HG02623 (cell line): ENCODE results near the gene ABHD6.
"Not testable (repeated sequence)": the region's sequence is repeated elsewhere in the genome, so short reads cannot be mapped to it uniquely, and the experiment has no call there.

ENCODE experiments used
- ATAC-seq: cut with Tn5 transposase; IDR thresholded peaks from one replicate; pipeline ENCODE4 v1.9.1; 2021; ENCODE audit warnings: moderate library complexity; ENCODE audit not compliant: unreplicated experiment

Gene ABHD6

DNA sequence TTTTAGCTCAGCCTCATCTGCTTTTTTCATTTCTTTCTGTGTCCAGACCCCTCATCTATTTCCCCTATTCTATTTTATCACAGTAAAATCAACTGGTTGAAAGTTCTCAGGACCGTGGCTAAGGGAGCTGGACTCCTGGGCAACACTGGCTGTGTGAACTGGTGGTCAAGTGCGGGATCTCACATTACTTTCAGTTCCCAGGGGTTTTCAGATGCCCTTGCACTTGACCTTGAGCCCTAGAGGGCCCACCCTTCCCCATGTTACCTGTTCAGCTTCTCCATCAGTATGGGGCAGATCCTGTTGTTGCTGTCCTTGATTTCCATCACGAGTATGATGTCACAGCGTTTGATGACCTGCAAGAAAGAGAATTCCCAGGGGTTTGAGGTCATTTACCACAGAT is 29.6 kb upstream of the ABHD6 start:
- ATAC-seq: no peak

DNA sequence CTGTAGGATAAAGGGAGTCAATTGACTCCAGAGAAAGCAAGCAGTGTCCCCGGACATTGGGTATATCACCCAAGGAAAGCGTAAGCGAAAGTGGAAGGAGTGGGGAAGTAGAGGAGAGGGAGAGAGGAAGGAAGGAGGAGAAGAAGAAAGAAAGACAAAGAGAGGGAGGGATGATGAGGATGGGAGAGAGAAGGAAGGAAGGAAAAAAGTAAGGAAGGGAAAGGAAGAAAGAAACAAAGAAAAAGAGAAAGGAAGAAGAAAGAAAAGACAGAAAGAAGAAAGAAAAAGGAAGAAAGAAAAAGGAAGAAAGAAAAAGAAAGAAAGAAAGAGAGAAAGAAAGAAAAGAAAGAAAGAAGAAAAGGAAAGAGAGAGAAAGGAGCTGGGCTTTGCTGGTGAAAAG is 27.7 kb upstream of the ABHD6 start:
- no peak for ATAC-seq

DNA sequence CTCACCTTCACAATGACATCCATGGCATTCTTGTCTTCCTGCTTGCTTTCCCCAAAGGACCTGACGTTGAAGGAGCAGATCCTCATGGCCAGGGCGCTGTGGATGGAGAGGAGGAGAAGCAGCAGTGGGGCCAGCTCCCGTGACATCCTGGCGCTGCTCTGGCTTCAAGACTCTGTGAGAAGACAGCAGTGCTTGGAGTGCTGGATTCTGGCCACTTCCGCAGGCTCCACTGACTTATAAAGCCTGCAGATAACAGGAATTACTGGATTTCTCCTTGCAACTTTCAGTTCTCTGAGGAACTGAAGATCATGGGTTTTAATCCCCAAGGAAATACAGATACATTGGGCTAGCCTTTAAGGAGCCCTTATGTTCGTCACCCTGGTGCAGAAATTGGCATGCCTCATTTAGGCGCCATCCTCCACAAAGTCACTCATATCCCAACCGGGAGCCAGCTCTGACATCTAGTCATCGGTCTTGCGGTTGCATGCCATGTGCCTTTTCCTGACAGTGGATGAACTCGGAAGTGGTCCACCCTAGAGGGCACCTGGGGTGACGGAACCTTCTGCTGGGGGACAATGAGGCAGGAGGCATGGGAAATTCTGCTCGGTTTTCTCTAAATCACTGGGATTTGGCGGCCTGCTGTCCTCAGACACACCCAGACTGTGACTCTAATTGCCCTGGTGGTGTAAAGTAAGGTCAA is 26.7 kb upstream of the ABHD6 start, which contains the start of gene DNASE1L3:
Gene DNASE1L3, minus strand, starts transcription at position 212 of the 700 bp plus-strand sequence. Its CDS starts 66 bp downstream, at position 146.
- no peak for ATAC-seq

DNA sequence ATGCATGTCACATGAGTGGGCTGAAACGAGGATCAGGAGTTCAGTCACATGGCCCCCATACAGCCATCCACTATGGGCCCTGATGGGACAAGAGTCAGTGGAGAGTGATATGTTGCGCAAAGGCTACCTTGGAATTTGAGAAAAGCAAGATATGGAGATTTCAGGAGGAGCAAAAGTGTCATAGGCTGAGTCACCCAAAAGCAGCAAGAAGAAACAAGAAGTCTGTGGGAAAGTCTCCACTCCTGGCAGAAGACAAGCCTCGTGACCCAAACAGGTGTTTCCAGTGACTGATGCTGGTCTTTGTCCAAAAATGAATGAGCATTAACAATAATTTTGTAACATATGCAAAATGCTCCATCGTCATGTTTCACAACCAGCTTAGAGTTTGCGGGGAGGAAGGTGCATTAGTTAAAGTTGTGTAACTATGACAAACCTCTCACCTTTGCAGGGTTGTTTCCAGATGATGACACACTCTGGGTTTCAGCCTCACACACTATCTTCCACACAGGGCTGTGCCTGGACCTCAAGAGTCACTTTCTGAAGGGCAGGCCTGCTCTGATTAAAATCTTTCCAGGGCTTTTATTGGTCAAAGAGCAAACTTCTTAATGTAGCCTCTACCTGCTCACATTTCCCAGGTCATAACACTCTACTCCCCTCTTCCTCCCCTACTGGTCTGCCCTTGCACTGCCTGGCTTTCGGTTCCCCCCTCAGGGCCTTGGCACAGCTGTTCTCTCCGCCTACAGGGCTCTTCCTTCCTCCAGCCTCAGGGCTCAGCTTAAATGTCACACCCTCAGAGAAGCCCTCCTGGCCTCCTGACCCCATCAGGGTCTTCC is 22.9 kb upstream of the ABHD6 start:
- peak; percentile 72 for ATAC-seq

DNA sequence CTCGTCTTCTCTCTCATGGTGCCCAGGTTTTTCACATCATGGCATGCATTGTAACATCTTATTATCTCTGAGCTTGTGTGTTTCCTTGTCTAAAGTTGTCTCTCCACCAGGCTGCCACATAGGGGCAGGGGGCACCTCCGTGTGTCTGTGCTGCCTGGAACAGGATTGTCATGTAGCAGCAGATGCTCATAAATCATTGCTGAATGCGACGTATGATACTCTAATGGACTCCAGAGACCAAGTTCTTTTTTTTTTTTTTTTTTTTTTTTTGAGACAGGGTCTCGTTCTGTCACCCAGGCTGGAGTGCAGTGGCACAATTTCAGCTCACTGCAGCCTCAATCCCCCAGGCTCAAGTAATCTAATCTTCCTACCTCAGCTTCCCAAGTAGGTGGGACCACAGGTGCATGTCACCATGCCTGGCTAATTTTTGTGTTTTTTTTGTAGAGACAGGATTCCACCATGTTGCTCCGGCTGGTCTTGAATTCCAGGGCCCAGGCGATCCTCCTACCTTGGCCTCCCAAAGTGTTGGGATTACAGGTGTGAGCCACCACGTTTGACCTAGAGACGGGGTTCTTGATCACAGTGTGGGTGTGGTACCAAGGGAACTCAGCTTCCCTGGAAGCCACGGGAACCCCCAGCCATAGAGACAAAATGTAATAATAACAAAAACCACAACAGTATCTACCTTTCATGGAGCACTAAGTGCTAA is 22.1 kb upstream of the ABHD6 start:
- no peak for ATAC-seq

DNA sequence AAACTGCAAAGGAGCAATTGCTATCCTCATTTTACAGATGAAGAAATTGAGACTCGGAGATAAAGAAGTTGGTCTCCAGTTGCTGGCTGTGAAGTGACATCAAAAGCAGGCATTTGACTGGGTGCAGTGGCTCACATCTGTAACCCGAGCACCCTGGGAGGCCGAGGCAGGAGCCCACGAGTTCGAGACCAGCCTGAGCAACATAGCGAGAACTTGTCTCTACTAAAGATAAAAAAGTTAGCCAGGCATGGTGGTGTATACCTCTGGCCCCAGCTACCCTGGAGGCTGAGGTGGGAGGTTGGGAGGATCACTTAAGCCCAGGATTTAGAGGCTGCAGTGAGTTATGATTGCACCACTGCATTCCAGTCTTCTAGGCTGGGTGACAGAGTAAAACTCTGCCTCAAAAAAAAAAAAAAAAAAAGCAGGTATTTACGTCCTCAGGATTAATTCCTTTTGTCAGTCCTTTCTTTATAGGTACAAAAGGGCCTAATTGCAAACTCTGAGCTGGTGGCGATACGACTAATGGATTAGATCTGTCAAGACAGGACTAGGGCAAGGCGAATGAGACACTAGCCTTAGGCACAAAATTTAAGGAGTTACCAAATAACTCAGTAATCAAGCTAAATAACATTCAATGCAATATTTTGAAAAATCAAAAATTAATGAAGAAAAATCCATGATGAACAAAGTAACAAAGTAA is 20.9 kb upstream of the ABHD6 start:
- ATAC-seq: no peak

DNA sequence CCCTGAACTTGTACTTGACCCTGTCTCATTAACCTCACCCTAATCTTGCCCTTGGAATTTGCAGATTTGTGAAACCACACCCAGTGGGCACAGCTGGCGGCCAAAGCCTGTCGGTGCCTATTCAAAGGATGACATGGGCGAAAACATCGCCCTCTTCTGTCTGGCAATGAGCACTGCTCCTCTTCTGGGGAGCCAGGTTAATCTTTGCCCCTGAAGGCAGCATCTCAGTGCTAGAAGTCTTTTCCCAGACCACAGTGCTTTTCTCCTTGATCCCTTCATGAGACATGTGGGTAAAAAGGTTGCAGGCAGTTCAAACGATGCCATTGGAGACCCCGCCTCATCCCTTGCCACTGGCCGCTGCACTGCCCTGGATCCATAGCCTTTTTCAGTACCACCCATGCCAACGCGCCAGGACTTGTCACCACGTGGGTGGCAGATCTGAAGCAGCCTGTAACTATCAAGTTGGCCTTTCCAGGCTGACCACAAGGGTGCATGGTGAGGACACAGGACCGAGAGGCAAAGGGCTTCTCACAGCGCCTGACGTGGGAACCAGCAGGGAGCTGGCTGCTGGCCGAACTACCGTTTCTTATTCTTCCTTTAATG is 20.3 kb upstream of the ABHD6 start:
- peak; percentile 27 for ATAC-seq

DNA sequence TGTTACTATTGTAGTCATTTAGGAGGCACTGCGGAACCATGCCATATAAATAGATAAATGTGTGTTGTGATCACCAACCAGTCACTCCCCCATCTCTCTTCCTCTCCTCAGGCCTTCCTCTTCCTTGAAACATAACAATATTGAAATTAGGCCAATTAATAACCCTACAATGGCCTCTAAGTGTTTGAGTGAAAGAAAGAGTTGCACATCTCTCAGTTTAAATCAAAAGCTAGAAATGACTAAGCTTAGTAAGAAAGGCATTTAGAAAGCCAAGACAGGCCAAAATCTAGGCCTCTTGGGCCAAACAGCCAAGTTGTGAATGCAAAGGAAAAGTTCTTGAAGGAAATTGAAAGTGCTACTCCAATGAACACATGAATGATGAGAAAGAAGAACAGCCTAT is 18.7 kb upstream of the ABHD6 start:
- no peak for ATAC-seq

DNA sequence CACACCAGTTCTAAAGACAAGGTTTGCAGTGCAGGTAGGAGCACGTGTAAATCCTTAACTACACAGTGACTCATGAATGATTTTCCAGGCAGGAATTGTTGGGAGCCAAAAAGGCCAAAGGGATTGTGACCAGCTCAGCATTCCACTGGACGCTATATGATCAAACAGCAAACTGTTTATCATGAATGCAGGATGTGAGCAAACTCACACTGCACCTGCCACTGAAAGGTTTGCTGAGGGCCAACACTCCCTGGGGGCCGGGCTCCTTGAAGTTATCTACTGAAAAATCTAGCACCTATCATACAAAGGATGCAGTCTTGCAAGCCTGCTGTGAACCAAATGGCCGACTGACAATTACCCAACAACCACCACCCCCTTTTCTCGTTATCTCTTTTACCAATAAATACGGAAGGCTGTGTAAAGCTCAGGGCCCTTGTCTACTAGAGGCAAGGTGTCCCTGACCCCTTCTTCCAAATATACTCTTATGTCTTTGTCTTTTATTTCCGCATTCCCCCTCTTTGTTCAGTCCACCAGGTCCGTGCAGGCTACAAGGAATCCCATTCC is 15.3 kb upstream of the ABHD6 start:
- ATAC-seq: no peak

DNA sequence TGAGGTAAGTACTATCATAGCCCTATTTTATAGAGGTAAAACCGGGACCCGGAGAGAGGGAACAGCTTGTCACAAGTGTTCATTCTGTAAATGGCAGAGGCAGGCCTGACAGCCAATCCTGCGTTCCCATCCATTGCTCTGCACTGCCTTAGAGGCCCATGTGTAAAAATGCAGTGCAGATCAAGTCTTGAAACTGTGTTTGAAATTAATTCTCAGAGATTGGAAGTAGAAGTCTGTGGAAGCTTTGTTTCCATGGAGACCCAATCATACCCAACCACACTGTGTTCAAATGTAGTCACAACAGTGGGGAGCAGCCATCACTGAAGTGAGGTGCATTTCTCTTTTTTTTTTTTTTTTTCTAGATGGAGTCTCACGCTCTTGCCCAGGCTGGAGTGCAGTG is 13.7 kb upstream of the ABHD6 start:
- no peak for ATAC-seq

DNA sequence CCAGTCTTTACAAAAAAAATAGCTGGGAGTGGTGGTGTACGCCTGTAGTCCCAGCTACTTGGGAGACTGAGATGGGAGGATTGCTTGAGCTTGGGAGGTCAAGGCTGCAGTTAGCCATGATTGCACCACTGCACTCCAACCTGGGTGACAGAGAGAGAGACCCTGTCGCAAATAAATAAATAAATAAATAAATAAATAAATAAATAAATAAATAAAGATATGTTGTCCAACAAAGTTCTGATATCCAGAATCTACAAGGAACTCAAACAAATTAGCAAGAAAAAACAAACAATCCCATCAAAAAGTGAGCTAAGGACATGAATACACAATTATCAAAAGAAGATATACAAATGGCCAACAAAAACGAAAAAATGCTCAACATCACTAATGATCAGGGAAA is 9.7 kb upstream of the ABHD6 start:
- ATAC-seq: not testable (repeated sequence)

DNA sequence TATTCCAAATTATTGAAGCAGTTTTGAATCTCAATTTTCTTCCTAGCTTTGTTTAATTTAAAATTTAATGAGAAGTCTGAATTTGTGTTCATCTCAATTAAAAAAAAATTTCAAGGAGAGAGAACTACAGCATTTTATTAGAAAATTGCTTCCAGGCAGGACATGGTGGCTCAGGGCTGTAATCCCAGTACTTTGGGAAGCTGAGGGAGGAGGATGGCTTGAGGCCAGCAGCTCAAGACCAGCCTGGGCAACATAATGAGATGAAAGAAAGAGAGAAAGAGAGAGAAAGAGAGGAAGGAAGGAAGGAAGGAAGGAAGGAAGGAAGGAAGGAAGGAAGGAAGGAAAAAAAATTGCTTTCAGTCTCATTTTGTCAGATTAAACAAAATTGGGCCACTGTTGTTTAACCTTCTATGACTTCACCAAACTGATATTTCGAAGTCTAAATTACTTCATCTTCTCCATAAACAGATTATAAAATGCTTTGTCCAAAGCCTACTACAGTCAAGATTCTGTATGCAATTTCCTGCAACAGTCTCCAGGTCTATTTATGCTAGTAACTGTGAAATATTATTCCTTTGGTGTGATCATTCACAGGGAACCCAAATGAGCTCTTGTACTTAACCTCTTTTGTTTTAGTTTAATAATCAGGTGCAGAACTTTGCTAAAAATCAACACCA is 6.6 kb upstream of the ABHD6 start:
- no peak for ATAC-seq

DNA sequence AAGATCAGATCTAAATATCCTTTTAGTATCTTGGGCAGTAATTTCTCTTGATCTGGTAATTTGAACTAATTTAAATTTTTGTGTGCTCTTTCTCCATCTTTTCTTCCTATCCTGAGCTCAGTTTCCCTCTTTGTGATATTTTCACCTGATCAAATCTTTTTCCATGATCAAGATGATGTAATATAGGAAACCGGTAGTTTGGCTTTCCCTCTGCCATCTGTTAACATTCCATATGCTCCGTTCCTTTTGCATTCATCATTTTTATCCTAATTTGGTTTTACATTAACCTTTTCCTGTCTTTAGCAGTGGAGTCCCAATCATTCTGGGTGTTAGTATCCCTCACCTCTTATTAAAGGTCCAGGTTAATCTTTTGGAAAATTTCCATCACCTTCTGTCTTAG is 5.9 kb upstream of the ABHD6 start:
- ATAC-seq: no peak

DNA sequence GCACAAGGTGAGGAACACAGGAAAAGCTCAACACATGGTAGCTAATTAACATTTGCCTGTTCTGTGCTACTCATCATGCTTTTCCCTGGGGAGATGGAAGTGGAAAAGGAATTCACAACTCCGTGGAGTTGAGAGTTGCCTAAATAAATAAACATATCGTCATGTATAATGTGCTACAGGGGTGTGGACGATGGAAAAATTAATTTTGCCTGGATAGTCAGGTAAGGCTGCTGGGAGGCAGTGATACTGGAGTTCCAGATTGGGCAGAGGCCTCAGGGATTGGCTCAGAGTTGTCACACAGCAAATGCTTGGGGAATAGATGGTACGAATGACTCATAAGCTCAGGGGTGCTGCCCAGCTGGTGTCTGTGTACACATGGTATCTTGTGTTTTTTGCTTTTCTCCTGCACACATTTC is 3.1 kb upstream of the ABHD6 start:
- ATAC-seq: no peak

DNA sequence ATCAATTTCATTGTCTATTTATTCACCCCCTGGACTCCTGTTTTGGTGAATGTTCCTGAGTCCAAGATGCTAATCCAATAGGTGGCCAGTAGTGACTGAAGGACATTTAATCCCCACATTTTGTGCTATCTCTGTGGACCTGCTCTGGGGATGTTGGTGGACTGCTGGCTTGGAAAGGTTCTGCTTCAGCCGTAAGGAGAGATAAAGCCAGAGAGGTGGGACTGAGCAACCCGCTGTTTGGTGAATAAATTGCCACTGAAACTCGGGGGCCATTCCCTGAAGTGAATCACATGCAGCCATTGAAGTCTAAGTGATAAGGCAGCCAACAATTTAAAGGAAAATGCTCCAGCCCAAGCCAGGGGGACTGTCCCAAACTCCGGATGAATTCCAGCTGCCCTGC is 1.6 kb upstream of the ABHD6 start:
- no peak for ATAC-seq

DNA sequence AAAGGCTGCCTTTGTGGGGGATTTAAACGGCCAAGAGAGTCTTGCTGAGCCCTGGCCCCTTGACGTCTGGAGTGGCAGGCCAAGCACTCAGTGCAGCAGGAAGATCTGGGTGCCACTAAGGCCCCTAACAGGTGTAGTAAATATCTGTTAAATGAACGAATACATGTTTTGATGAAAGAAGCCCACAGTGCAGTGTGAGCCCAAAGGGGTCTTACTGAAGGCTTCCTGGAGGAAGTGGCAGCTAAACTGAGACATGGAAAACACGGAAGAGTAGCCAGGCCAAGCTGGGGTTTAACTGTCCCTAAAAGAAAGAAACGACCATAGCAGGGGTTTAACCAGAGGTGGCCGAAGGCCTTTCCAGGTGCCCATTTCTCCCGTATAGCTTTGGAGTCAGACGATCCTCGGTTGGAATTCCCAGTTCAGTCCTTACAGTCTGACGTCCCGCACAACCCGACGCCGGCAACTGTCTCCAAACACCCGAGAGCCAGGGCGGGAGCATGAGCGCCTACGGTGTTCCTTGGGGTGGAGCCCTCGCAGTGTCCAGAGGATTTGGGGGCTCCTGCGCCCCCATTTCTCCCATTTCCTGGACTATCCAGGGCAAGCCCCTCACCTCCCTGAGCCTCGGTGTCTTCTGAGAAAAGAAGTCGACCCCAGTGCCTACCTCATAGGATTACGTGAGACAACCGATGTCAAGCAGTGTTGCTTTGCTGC is 910 bp upstream of the ABHD6 start:
- no peak for ATAC-seq

DNA sequence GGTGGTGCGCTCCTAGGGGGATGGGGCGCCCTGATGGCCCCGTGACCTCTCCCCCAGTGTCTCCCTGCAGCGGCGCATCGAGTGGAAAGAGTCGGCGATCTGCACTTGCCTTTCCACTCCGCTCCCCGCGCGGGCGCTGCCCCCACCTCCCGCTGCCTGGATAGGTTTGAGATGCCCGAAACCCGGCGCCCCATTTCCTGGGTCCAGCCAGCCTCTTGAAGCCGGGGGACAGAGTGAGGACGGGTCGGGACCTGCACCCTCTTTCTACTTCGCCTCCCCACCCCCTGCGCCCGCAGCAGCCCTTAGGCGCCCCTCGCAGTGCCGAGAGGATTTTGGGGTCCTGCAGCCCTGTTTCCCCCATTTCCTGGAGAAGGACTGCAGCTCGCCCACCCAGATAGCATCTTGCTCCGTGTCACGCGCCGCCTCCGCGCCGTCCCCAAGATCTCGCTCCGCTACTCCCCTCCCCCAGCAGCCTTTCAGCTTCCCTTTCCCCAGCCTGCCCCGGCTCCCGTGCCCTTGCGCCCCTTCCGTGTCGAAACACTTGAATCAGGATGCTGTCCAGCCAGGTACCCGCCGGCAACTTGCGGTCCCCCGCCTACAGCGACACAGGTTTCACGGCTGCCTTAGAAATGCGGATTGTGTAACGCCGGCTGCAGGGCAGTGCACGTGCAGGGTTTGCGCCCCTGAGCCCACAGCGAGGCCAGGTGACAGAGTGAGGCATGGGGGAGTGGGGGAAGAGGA is 519 bp downstream of the ABHD6 start:
- ATAC-seq: peak; percentile 1

DNA sequence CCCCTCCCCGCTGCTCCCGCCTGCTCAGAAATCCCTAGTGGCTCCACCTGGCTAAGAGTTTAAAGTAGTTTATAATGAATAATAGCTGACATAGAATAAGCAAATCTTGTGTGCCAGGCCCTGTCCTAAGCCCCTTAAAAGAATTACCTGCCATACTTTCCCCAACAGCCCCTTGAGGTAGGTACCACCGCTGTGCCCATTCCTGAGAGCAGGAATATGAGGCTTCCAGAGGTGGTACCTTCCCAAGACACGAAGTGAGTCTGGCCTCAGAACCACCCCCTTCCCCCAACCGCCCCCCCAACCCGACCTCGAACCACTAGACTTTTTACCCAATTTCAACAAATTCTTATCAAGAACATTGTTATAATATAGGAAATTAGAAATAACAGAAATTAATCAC is 1.2 kb downstream of the ABHD6 start:
- no peak for ATAC-seq
